GM12872 (cell line): Measurements from ENCODE around the gene ZNF697.
A peak's percentile ranks its signal among the peaks of the same experiment; 100 is the strongest.

Experiments used
- CTCF ChIP-seq: IDR thresholded peaks from 3 replicates; pipeline ENCODE4 v1.5.1; 2011; ENCODE audit warnings: low read depth, mild to moderate bottlenecking, low read length, moderate library complexity; ENCODE audit not compliant: insufficient read depth

The ZNF697 gene

GRCh38 chr1:119651641-119652040 lies 3.6 kb upstream of the ZNF697 start:
- no peak for TF ChIP-seq CTCF

- TF ChIP-seq CTCF, result no peak
These were observed 3.1 kb upstream of the ZNF697 start for GRCh38 chr1:119651133-119651532.

- TF ChIP-seq CTCF, result no peak
These were observed 546 bp upstream of the ZNF697 start for GRCh38 chr1:119648620-119649004.

- peak; percentile 43 for TF ChIP-seq CTCF
These were observed 785 bp downstream of the ZNF697 start for GRCh38 chr1:119647228-119647733.

GRCh38 chr1:119646521-119647227 lies 1.4 kb downstream of the ZNF697 start:
- no peak for TF ChIP-seq CTCF

- no peak for TF ChIP-seq CTCF
These were observed 9.0 kb downstream of the ZNF697 start for GRCh38 chr1:119639109-119639508.

- TF ChIP-seq CTCF, result no peak
These were observed 10.4 kb downstream of the ZNF697 start for GRCh38 chr1:119637710-119638109.
